ENCODE measurements around the gene DAPL1. TPM values are rescaled to one million over a fixed set of nuclear protein-coding genes. Genes with fewer than 3 reads are reported as not detected.
A peak's percentile ranks its signal among the peaks of the same experiment; 100 is the strongest.

Gene DAPL1
- total RNA-seq (2022), result not detected in 2 replicates
- percentile 2 among the genes with signal in this experiment for Bru-seq, nascent RNA
- percentile 2 among the genes with signal in this experiment for BruChase-seq, experiment 1, labeled RNA remaining after a 6-hour chase
- percentile 3 among the genes with signal in this experiment for BruChase-seq, experiment 2, labeled RNA remaining after a 2-hour chase
- long read RNA-seq, result 0 reads

GRCh38 chr2:158795195-158795924 is at the start of gene DAPL1:
DAPL1 (plus strand) TSS chr2:158795317; CDS start chr2:158795373, 56 bp downstream.
- H3K27ac Mint-ChIP-seq (ENCODE audit: low read depth, unreplicated experiment), result no peak within 1 kb of the TSS
- no TSS peak for BruUV-seq (replicated peaks)
- no peak for TF ChIP-seq CTCF (IDR thresholded peaks at IDR 0.05; ENCODE audit: unreplicated experiment)
- no peaks in the 10 kb centered on the region for H3K9me3 Mint-ChIP-seq (ENCODE audit: unreplicated experiment)
- H3K27me3 Mint-ChIP-seq (ENCODE audit: insufficient read depth, unreplicated experiment), result no peaks in the 10 kb centered on the region
- DNase-seq (ENCODE audit: unreplicated experiment), result peak; percentile 30
- POLR2A ChIA-PET, result no interaction called here
- no peak within 1 kb of the TSS for H3K4me3 Mint-ChIP-seq (ENCODE audit: unreplicated experiment)
- CTCF ChIA-PET, result no interaction called here
- no peaks in the 10 kb centered on the region for H3K36me3 Mint-ChIP-seq (ENCODE audit: insufficient read depth, unreplicated experiment)
- peaks cover 6% of the 10 kb centered on the region for H3K4me1 Mint-ChIP-seq (ENCODE audit: insufficient read depth, unreplicated experiment)
- intact Hi-C loops (cut with micrococcal nuclease), result no loop called here

- CTCF ChIA-PET, result interaction anchor here (0.6 to 17.9 kb wide), 73 partner anchors 9 to 1798 kb away, joined by 3 to 435 read pairs (median 4); partner anchors contain the start of genes CCDC148 and PKP4
- POLR2A ChIA-PET, result interaction anchor here (1.2 kb wide), 2 partner anchors 721 to 722 kb away, joined by 3 to 4 read pairs; no protein-coding TSS in a partner anchor
- BruUV-seq (replicated peaks), result no TSS peak
Measured at GRCh38 chr2:158745866-158746382, 49.2 kb upstream of the DAPL1 start.

GRCh38 chr2:158746488-158746887 is 48.6 kb upstream of the DAPL1 start:
- DNase-seq (ENCODE audit: unreplicated experiment), result no peak
- no TSS peak for BruUV-seq (replicated peaks)
- Mint-ChIP-seq H3K9me3 (ENCODE audit: unreplicated experiment) (no peaks in the 10 kb centered on the region), H3K4me3 (ENCODE audit: unreplicated experiment) (no peak overlapping the region), H3K27me3 (ENCODE audit: insufficient read depth, unreplicated experiment) (peaks cover 51% of the 10 kb centered on the region), H3K36me3 (ENCODE audit: insufficient read depth, unreplicated experiment) (no peaks in the 10 kb centered on the region), H3K27ac (ENCODE audit: low read depth, unreplicated experiment) (no peak overlapping the region), H3K4me1 (ENCODE audit: insufficient read depth, unreplicated experiment) (no peaks in the 10 kb centered on the region)
- ChIA-PET CTCF (interaction anchor here (0.5 to 17.9 kb wide), 57 partner anchors 9 to 1444 kb away, joined by 3 to 435 read pairs (median 5); partner anchors contain the start of genes CCDC148 and PKP4), POLR2A (interaction anchor here (1.0 to 1.2 kb wide), 2 partner anchors 16 to 723 kb away, joined by 3 read pairs; no protein-coding TSS in a partner anchor)
- intact Hi-C loops (cut with micrococcal nuclease), result no loop called here
- TF ChIP-seq CTCF (IDR thresholded peaks at IDR 0.05; ENCODE audit: unreplicated experiment), result no peak

More at GRCh38 chr2:158745866-158746382, 49.2 kb upstream of the DAPL1 start:
- intact Hi-C loops (cut with micrococcal nuclease), result loop anchor here (1.0 to 2.0 kb wide), 4 partner anchors 285 to 721 kb away; no protein-coding TSS in a partner anchor
- no peak for TF ChIP-seq CTCF (IDR thresholded peaks at IDR 0.05; ENCODE audit: unreplicated experiment)
- Mint-ChIP-seq H3K27ac (ENCODE audit: low read depth, unreplicated experiment) (no peak overlapping the region), H3K27me3 (ENCODE audit: insufficient read depth, unreplicated experiment) (peaks cover 45% of the 10 kb centered on the region), H3K9me3 (ENCODE audit: unreplicated experiment) (no peaks in the 10 kb centered on the region), H3K36me3 (ENCODE audit: insufficient read depth, unreplicated experiment) (no peaks in the 10 kb centered on the region), H3K4me3 (ENCODE audit: unreplicated experiment) (no peak overlapping the region), H3K4me1 (ENCODE audit: insufficient read depth, unreplicated experiment) (no peaks in the 10 kb centered on the region)
- no peak for DNase-seq (ENCODE audit: unreplicated experiment)

- CTCF ChIA-PET, result interaction anchor here (0.5 to 17.9 kb wide), 13 partner anchors 9 to 1445 kb away, joined by 3 to 435 read pairs (median 16); partner anchors contain the start of genes CCDC148 and PKP4
- TF ChIP-seq CTCF (IDR thresholded peaks at IDR 0.05; ENCODE audit: unreplicated experiment), result no peak
- BruUV-seq (replicated peaks), result no TSS peak
- no peaks in the 10 kb centered on the region for H3K4me1 Mint-ChIP-seq (ENCODE audit: insufficient read depth, unreplicated experiment)
- DNase-seq (ENCODE audit: unreplicated experiment), result no peak
- H3K27me3 Mint-ChIP-seq (ENCODE audit: insufficient read depth, unreplicated experiment), result peaks cover 54% of the 10 kb centered on the region
- no peak overlapping the region for H3K4me3 Mint-ChIP-seq (ENCODE audit: unreplicated experiment)
- POLR2A ChIA-PET, result interaction anchor here (1.0 kb wide), 2 partner anchors 15 to 723 kb away, joined by 3 to 5 read pairs; no protein-coding TSS in a partner anchor
- no peak overlapping the region for H3K27ac Mint-ChIP-seq (ENCODE audit: low read depth, unreplicated experiment)
- intact Hi-C loops (cut with micrococcal nuclease), result no loop called here
- no peaks in the 10 kb centered on the region for H3K9me3 Mint-ChIP-seq (ENCODE audit: unreplicated experiment)
- no peaks in the 10 kb centered on the region for H3K36me3 Mint-ChIP-seq (ENCODE audit: insufficient read depth, unreplicated experiment)
Measured at GRCh38 chr2:158747281-158747680, 47.8 kb upstream of the DAPL1 start.
